ENCODE data around the gene PFKL. TPM values are rescaled to one million over a fixed set of nuclear protein-coding genes. Genes with fewer than 3 reads are reported as not detected.
"Not testable (repeated sequence)": the region's sequence is repeated elsewhere in the genome, so short reads cannot be mapped to it uniquely, and the experiment has no call there.

PFKL gene
- total RNA-seq, 1 donor from 2014 or later = 125 TPM

DNA sequence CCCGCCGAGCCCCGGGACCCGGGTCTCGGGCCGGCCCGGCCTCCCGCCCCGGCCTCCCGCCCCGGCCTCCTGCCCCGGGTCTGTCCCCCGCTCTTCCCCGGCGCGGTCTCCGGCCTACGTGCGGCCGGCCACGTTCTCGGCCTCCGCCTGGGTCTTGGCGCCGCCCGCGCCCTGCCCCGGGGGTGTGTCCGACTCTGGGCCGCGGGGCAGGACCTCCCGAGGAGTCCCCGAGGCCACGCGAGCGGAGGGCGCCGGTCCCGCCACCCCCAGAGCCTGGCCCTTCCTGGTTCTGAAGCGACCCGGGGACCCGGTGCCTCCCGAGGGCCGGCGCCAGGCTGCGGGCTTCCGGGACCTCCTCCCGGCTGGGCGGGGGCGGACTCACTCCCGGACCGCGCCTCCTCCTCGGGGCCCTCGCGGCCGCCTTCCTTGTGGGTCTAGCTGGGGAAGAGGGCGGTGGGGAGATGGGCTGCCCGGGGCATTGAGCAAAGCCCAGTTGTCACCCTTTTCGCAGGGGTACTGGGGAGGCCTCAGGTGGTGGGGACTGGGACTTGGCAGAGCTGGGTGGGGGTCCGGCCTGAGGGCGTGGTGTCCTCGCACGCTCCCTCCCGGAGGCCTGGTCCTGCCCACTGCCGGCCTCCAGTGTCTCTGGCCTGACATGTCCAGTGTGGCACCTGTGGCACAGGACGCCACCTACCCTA lies 558 bp downstream of the PFKL start:
- TF ChIP-seq, protein P1, sequence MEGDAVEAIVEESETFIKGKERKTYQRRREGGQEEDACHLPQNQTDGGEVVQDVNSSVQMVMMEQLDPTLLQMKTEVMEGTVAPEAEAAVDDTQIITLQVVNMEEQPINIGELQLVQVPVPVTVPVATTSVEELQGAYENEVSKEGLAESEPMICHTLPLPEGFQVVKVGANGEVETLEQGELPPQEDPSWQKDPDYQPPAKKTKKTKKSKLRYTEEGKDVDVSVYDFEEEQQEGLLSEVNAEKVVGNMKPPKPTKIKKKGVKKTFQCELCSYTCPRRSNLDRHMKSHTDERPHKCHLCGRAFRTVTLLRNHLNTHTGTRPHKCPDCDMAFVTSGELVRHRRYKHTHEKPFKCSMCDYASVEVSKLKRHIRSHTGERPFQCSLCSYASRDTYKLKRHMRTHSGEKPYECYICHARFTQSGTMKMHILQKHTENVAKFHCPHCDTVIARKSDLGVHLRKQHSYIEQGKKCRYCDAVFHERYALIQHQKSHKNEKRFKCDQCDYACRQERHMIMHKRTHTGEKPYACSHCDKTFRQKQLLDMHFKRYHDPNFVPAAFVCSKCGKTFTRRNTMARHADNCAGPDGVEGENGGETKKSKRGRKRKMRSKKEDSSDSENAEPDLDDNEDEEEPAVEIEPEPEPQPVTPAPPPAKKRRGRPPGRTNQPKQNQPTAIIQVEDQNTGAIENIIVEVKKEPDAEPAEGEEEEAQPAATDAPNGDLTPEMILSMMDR (conservative IDR thresholded peaks at IDR 0.05; ENCODE audit: low read depth, low read length) = no peak
- DNase-seq (ENCODE audit: low read depth) = no peak
- peak overlapping the region; percentile 79 for H3K4me3 ChIP-seq (ENCODE audit: low read depth, low read length)

DNA sequence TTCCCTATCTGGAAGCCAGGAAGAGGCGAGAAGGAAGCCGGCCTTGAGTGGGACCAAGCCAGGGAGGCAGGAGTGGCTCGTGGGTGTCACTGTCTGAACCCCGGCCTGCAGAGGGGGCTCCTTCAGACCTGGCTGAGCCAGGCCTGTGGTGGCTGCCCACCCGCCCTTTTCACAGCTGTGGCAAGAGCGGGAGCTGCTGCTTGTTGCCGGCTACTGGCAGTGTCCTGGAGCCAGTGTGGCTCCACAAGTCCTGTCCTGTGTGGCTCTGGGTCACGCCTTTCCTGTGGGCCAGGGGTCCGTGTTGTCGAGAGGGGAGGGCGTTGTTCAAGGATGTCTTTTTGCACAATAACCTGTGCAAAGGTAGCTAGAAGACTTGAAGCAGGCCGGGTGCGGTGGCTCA lies 1.3 kb downstream of the PFKL start:
- TF ChIP-seq, protein P1 (conservative IDR thresholded peaks at IDR 0.05; ENCODE audit: low read depth, low read length) = no peak
- DNase-seq (ENCODE audit: low read depth) = no peak
- peak overlapping the region; percentile 79 for H3K4me3 ChIP-seq (ENCODE audit: low read depth, low read length)

DNA sequence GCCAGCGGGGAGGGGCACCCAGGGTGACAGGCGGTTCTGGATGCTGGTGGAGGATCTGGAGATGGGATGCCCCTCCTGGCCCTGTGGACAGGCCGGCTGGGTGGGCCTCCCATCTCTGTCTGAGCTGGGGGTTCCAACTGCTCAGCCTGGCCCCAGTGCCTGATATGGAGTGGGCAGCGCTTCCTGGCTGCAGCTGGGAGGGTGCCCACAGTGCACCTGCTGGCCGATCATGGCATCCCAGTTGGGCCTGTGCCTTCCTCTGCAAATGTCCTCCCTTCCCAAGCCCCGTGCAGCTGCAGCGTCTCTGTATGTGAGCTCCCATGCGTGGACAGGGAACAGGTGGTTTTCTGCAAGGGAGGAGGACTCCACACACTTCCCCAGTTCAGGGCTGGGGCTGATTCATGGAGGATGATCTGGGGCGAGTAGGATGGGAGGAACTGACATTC lies 2.1 kb downstream of the PFKL start:
- TF ChIP-seq, protein P1 (conservative IDR thresholded peaks at IDR 0.05; ENCODE audit: low read depth, low read length) = peak; percentile 42
- peak overlapping the region; percentile 1 for H3K4me3 ChIP-seq (ENCODE audit: low read depth, low read length)
- no peak for DNase-seq (ENCODE audit: low read depth)

DNA sequence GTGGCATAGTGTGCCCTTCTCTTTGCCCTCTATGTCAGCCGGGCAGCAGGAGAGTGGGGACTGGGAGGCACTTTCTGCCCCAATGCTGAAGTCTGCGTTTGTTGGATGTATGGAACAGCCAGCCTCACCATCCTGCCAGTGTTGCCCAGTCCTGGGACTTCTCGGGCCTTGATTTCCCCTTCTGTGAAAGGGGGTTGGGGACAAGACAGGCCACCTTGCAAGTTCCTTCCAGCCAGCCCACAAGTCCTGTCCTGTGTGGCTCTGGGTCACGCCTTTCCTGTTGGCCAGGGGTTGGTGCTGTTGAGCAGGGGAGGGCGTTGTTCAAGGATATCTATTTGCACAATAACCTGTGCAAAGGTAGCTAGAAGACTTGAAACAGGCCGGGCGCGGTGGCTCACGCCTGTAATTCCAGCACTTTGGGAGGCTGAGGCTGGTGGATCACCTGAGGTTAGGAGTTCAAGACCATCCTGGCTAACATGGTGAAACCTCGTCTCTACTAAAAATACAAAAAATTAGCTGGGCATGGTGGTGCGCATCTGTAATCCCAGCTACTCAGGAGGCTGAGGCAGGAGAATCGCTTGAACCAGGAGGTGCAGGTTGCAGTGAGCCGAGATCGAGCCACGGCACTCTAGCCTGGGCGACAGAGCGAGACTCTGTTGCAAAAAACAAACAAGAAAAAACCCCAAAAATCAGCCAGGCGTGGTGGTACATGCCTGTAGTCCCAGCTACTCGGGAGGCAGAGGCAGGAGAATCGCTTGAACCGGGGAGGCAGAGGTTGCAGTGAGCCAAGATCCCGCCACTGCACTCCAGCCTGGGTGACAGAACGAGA lies 2.9 kb downstream of the PFKL start:
- TF ChIP-seq, protein P1 (conservative IDR thresholded peaks at IDR 0.05; ENCODE audit: low read depth, low read length) = peak; percentile 44
- H3K4me3 ChIP-seq (ENCODE audit: low read depth, low read length) = peak overlapping the region; percentile 1
- not testable (repeated sequence) for DNase-seq (ENCODE audit: low read depth)

DNA sequence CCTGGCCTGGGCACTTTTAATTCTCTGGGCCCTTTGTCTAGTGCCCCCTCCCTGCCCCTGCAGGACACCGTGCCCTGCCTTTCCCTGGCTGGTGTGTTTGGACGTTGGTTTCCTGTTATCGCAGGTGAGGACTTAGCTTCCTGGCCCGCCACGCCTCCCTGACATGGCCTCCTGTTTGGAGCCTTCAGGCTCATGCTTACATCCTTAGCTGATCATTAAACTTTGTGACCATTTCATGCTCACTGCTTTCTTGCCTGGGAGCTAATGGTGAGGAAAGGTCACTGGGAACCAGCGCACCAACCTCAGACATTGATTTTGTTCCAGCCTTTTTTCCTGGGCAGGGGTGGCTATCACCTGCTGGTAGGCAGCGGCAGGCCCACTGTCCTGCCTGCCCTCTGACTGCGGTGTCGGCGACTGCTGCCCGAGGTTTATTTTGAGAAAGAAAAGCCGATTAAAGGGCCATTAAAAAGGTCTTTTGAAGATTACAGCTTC lies 3.7 kb downstream of the PFKL start:
- TF ChIP-seq, protein P1 (conservative IDR thresholded peaks at IDR 0.05; ENCODE audit: low read depth, low read length) = no peak
- peak; percentile 50 for DNase-seq (ENCODE audit: low read depth)

DNA sequence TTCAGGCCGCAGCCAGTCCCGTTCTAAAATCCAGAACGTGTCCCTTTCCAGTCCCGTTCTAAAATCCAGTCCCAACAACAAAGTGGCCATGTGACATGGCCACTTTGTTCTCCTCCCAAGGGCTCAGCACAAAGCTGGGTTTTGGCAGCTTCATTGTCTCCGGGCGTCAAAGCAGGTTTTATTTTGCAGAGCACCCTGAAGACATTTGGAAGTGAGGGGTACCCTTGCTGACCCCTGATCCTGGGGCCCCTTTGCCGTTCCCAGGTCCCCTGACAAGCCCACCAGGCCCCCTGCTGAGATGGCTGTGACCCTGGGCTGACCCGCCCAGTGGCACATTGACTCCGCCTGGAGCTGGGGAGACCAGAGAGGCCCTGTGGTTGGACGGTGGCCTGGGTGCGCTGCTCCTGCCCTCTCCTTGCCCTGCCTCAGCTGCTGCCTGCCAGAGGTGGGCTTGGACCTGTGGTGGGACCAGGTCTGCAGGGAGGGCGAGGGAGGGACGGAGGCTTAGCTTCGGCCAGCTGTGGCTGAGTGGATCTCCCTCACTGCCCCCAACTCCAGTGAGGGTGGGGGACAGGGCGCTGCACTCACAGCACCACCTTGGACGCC lies 4.3 kb downstream of the PFKL start:
- no peak overlapping the region for H3K4me3 ChIP-seq (ENCODE audit: low read depth, low read length)
- TF ChIP-seq, protein P1 (conservative IDR thresholded peaks at IDR 0.05; ENCODE audit: low read depth, low read length) = no peak
- no peak for DNase-seq (ENCODE audit: low read depth)

More for the DNA sequence above, 3.7 kb downstream of the PFKL start:
- H3K4me3 ChIP-seq (ENCODE audit: low read depth, low read length) = no peak overlapping the region
